Naive B cell (primary cell): Measurements from ENCODE around the gene TRIM62. TPM values are rescaled to one million over a fixed set of nuclear protein-coding genes. Genes with fewer than 3 reads are reported as not detected.
A peak's percentile ranks its signal among the peaks of the same experiment; 100 is the strongest.
"Not testable (repeated sequence)": the region's sequence is repeated elsewhere in the genome, so short reads cannot be mapped to it uniquely, and the experiment has no call there.

ENCODE experiments used
- ATAC-seq, 2 donors: fragments of 150-1000 bp; cut with Tn5 transposase; 2 replicates each; pipeline ENCODE4 v1.10.0; 2021; ENCODE audit warnings: low read depth in 2 of 2, mild to moderate bottlenecking in 2 of 2, moderate library complexity in 2 of 2
- DNase-seq: peaks from one replicate; pipeline ENCODE4 v3.0.0; 2022
- H3K27ac Mint-ChIP-seq, 6 donors: one replicate each; pipeline ENCODE4 v1.8.0; 2020 to 2022; ENCODE audit warnings: mild to moderate bottlenecking in 6 of 6, mixed read lengths in 6 of 6, moderate library complexity in 5 of 6, inconsistent platforms in 2 of 6
- H3K27me3 Mint-ChIP-seq, 3 donors: one replicate each; pipeline ENCODE4 v1.8.0; 2021 to 2022; ENCODE audit warnings: mixed read lengths in 3 of 3, mild to moderate bottlenecking in 1 of 3
- H3K36me3 Mint-ChIP-seq, 2 donors: one replicate each; pipeline ENCODE4 v1.8.0; 2020 to 2022; ENCODE audit warnings: mixed read lengths in 2 of 2, inconsistent platforms in 1 of 2, mild to moderate bottlenecking in 1 of 2
- H3K4me1 Mint-ChIP-seq, 3 donors: one replicate each; pipeline ENCODE4 v1.8.0; 2020 to 2022; ENCODE audit warnings: mixed read lengths in 3 of 3, inconsistent platforms in 1 of 3, mild to moderate bottlenecking in 1 of 3, moderate library complexity in 1 of 3
- H3K4me3 Mint-ChIP-seq, 8 donors: one replicate each; pipeline ENCODE4 v1.8.0; 2020 to 2022; ENCODE audit warnings: mild to moderate bottlenecking in 8 of 8, mixed read lengths in 8 of 8, moderate library complexity in 8 of 8, inconsistent platforms in 2 of 8
- H3K9me3 Mint-ChIP-seq, 7 donors: one replicate each; pipeline ENCODE4 v1.8.0; 2020 to 2022; ENCODE audit warnings: mixed read lengths in 7 of 7, mild to moderate bottlenecking in 5 of 7, inconsistent platforms in 2 of 7, moderate library complexity in 1 of 7
- polyA plus RNA-seq, 6 donors: library from polyadenylated mRNA; unstranded; fragments of 300-500 nt; fragmentation: Illumina TruSeq; gene quantifications; one replicate each; pipeline ENCODE4 v1.2.3, GENCODE V29; 2021; ENCODE audit warnings: low read depth in 6 of 6

Gene TRIM62
- polyA plus RNA-seq, 6 donors from 2014 or later: 1.5 to 6.1 (median 4.7) TPM

- Mint-ChIP-seq H3K36me3 (no peaks in the 10 kb centered on the region), H3K4me1 (no peaks in the 10 kb centered on the region)
Observed at GRCh38 chr1:33117440-33118085, 64.3 kb downstream of the TRIM62 start.

GRCh38 chr1:33111965-33112364, 69.9 kb downstream of the TRIM62 start:
- Mint-ChIP-seq H3K4me3 (no peak overlapping the region), H3K9me3 (peaks cover 0 to 18% (median 7%) of the 10 kb centered on the region in 7 donors), H3K27me3 (peaks cover 10 to 34% (median 18%) of the 10 kb centered on the region in 3 donors), H3K27ac (no peak overlapping the region), H3K4me1 (no peaks in the 10 kb centered on the region), H3K36me3 (peaks cover 0 to 16% of the 10 kb centered on the region in 2 donors)
- no peak for ATAC-seq
- DNase-seq: no peak

More at GRCh38 chr1:33117440-33118085, 64.3 kb downstream of the TRIM62 start:
- no peak for DNase-seq
- Mint-ChIP-seq H3K27ac (no peak overlapping the region), H3K9me3 (no peaks in the 10 kb centered on the region), H3K4me3 (no peak overlapping the region), H3K27me3 (peaks cover 0 to 43% (median 34%) of the 10 kb centered on the region in 3 donors)
- ATAC-seq: no peak

GRCh38 chr1:33110477-33110876, 71.4 kb downstream of the TRIM62 start:
- no peak overlapping the region for H3K4me3 Mint-ChIP-seq
- ATAC-seq: no peak
- no peak overlapping the region for H3K27ac Mint-ChIP-seq

GRCh38 chr1:33100119-33100415, 81.8 kb downstream of the TRIM62 start:
- not testable (repeated sequence) for H3K27ac Mint-ChIP-seq, ATAC-seq, H3K36me3 Mint-ChIP-seq, H3K4me3 Mint-ChIP-seq, H3K4me1 Mint-ChIP-seq, DNase-seq, H3K9me3 Mint-ChIP-seq
- peaks cover 0 to 15% (median 9%) of the 10 kb centered on the region in 3 donors for H3K27me3 Mint-ChIP-seq

More at GRCh38 chr1:33110477-33110876, 71.4 kb downstream of the TRIM62 start:
- H3K36me3 Mint-ChIP-seq: peaks cover 0 to 16% of the 10 kb centered on the region in 2 donors
- DNase-seq: no peak
- peaks cover 0 to 18% (median 7%) of the 10 kb centered on the region in 7 donors for H3K9me3 Mint-ChIP-seq
- peaks cover 16 to 33% (median 16%) of the 10 kb centered on the region in 3 donors for H3K27me3 Mint-ChIP-seq
- H3K4me1 Mint-ChIP-seq: no peaks in the 10 kb centered on the region

- Mint-ChIP-seq H3K9me3 (no peaks in the 10 kb centered on the region), H3K27me3 (peaks cover 0 to 15% (median 11%) of the 10 kb centered on the region in 3 donors), H3K4me3 (peak overlapping the region in 3 of 8 donors; percentile 20 to 85 (median 30)), H3K36me3 (no peaks in the 10 kb centered on the region), H3K4me1 (peaks cover 6 to 11% (median 7%) of the 10 kb centered on the region in 3 donors), H3K27ac (peak overlapping the region in 3 of 6 donors; percentile 28 to 81 (median 44))
- no peak for DNase-seq
- ATAC-seq: peak; percentile 58 to 68
Observed at GRCh38 chr1:33099290-33100118, 82.3 kb downstream of the TRIM62 start.

- DNase-seq (no peak), ATAC-seq (no peak)
- Mint-ChIP-seq H3K9me3 (no peaks in the 10 kb centered on the region), H3K4me1 (peaks cover 6 to 11% (median 7%) of the 10 kb centered on the region in 3 donors), H3K27ac (peak overlapping the region in 1 of 6 donors; percentile 81), H3K27me3 (peaks cover 0 to 13% (median 13%) of the 10 kb centered on the region in 3 donors), H3K36me3 (no peaks in the 10 kb centered on the region), H3K4me3 (no peak overlapping the region)
Observed at GRCh38 chr1:33098371-33098770, 83.5 kb downstream of the TRIM62 start.

- Mint-ChIP-seq H3K27me3 (peaks cover 0 to 7% (median 7%) of the 10 kb centered on the region in 3 donors), H3K4me3 (no peak overlapping the region), H3K27ac (no peak overlapping the region), H3K36me3 (no peaks in the 10 kb centered on the region), H3K4me1 (peaks cover 6 to 11% (median 7%) of the 10 kb centered on the region in 3 donors), H3K9me3 (no peaks in the 10 kb centered on the region)
- ATAC-seq (no peak), DNase-seq (no peak)
Observed at GRCh38 chr1:33097762-33098161, 84.1 kb downstream of the TRIM62 start.

- Mint-ChIP-seq H3K4me3 (no peak overlapping the region), H3K27me3 (peaks cover 0 to 5% (median 1%) of the 10 kb centered on the region in 3 donors), H3K4me1 (peaks cover 6 to 11% (median 7%) of the 10 kb centered on the region in 3 donors), H3K9me3 (no peaks in the 10 kb centered on the region), H3K27ac (peak overlapping the region in 1 of 6 donors; percentile 47), H3K36me3 (no peaks in the 10 kb centered on the region)
- DNase-seq: no peak
- no peak for ATAC-seq
Observed at GRCh38 chr1:33097137-33097611, 84.7 kb downstream of the TRIM62 start.

- DNase-seq: no peak
- H3K4me3 Mint-ChIP-seq: no peak overlapping the region
- H3K4me1 Mint-ChIP-seq: peaks cover 6 to 11% (median 7%) of the 10 kb centered on the region in 3 donors
- H3K9me3 Mint-ChIP-seq: no peaks in the 10 kb centered on the region
- peaks cover 0 to 5% (median 0%) of the 10 kb centered on the region in 3 donors for H3K27me3 Mint-ChIP-seq
- no peak overlapping the region for H3K27ac Mint-ChIP-seq
- ATAC-seq: no peak
- H3K36me3 Mint-ChIP-seq: no peaks in the 10 kb centered on the region
Observed at GRCh38 chr1:33096363-33097005, 85.4 kb downstream of the TRIM62 start.

Other genes starting within 250 kb of the TRIM62 start
- 1 to 10 TPM; 1.0 to 2.8 (median 1.9) TPM for gene RNF19B, start 217.2 kb downstream of the TRIM62 start, polyA plus RNA-seq
- gene AK2, start 145.2 kb downstream of the TRIM62 start, polyA plus RNA-seq: 100 to 1,000 TPM; 107 to 151 (median 134) TPM
- 1 to 10 TPM in 1 of 6 donors, under 1 TPM in 4, not detected in 1; 0.05 to 1.9 (median 0.33) TPM for gene AZIN2, start 100.9 kb downstream of the TRIM62 start, polyA plus RNA-seq
- 10 to 100 TPM in 5 of 6 donors, 1 to 10 TPM in 1; 10.0 to 25.5 (median 12.7) TPM for gene ZNF362, start 74.4 kb upstream of the TRIM62 start, polyA plus RNA-seq
- not detected for gene A3GALT2, start 139.1 kb upstream of the TRIM62 start, polyA plus RNA-seq
- 10 to 100 TPM; 13.0 to 30.6 (median 20.3) TPM for gene PHC2, start 249.1 kb upstream of the TRIM62 start, polyA plus RNA-seq